Measurements from ENCODE around the gene TFAP2A. TPM values are rescaled to one million over a fixed set of nuclear protein-coding genes. Genes with fewer than 3 reads are reported as not detected.
A peak's percentile ranks its signal among the peaks of the same experiment; 100 is the strongest.

Gene TFAP2A
- total RNA-seq, 1 donor from 2014 or later = 0.21 TPM

- TF ChIP-seq CTCF (IDR thresholded peaks at IDR 0.05) = no peak
- Histone ChIP-seq H3K36me3 (no peaks in the 10 kb centered on the region), H3K4me1 (no peaks in the 10 kb centered on the region), H3K27ac (no peak overlapping the region), H3K9me3 (no peaks in the 10 kb centered on the region), H3K4me3 (no peak overlapping the region), H3K27me3 (no peaks in the 10 kb centered on the region)
- DNase-seq (ENCODE audit: low spot score in 2 of 2) = no peak
- intact Hi-C loops (cut with DNase I) = no loop called here
Observed at GRCh38 chr6:10458287-10458686, 43.4 kb upstream of the TFAP2A start.

GRCh38 chr6:10453596-10453995 is 38.7 kb upstream of the TFAP2A start:
- H3K9me3 ChIP-seq = no peaks in the 10 kb centered on the region
- intact Hi-C loops (cut with DNase I) = no loop called here
- H3K27me3 ChIP-seq = no peaks in the 10 kb centered on the region
- DNase-seq (ENCODE audit: low spot score in 2 of 2) = no peak
- H3K4me3 ChIP-seq = no peak overlapping the region
- H3K4me1 ChIP-seq = no peaks in the 10 kb centered on the region
- no peaks in the 10 kb centered on the region for H3K36me3 ChIP-seq
- no peak for TF ChIP-seq CTCF (IDR thresholded peaks at IDR 0.05)
- no peak overlapping the region for H3K27ac ChIP-seq

- Histone ChIP-seq H3K27me3 (no peaks in the 10 kb centered on the region), H3K4me1 (no peaks in the 10 kb centered on the region), H3K9me3 (no peaks in the 10 kb centered on the region), H3K4me3 (no peak overlapping the region), H3K36me3 (no peaks in the 10 kb centered on the region), H3K27ac (no peak overlapping the region)
- intact Hi-C loops (cut with DNase I) = no loop called here
- peak in 1 of 2 donors; percentile 75 for DNase-seq (ENCODE audit: low spot score in 2 of 2)
- no peak for TF ChIP-seq CTCF (IDR thresholded peaks at IDR 0.05)
Observed at GRCh38 chr6:10451828-10452509, 37.1 kb upstream of the TFAP2A start.

- no peaks in the 10 kb centered on the region for H3K36me3 ChIP-seq
- H3K4me3 ChIP-seq = no peak overlapping the region
- H3K4me1 ChIP-seq = no peaks in the 10 kb centered on the region
- H3K27ac ChIP-seq = no peak overlapping the region
- no peak for DNase-seq (ENCODE audit: low spot score in 2 of 2)
- no peak for TF ChIP-seq CTCF (IDR thresholded peaks at IDR 0.05)
- H3K9me3 ChIP-seq = no peaks in the 10 kb centered on the region
- H3K27me3 ChIP-seq = no peaks in the 10 kb centered on the region
- intact Hi-C loops (cut with DNase I) = no loop called here
Observed at GRCh38 chr6:10451394-10451793, 36.5 kb upstream of the TFAP2A start.

- Histone ChIP-seq H3K4me1 (no peaks in the 10 kb centered on the region), H3K4me3 (no peak overlapping the region), H3K27me3 (no peaks in the 10 kb centered on the region), H3K27ac (no peak overlapping the region), H3K9me3 (no peaks in the 10 kb centered on the region), H3K36me3 (no peaks in the 10 kb centered on the region)
- intact Hi-C loops (cut with DNase I) = no loop called here
- DNase-seq (ENCODE audit: low spot score in 2 of 2) = no peak
- TF ChIP-seq CTCF (IDR thresholded peaks at IDR 0.05) = no peak
Observed at GRCh38 chr6:10449751-10450150, 34.9 kb upstream of the TFAP2A start.

GRCh38 chr6:10448096-10448495 is 33.2 kb upstream of the TFAP2A start:
- Histone ChIP-seq H3K9me3 (no peaks in the 10 kb centered on the region), H3K4me3 (no peak overlapping the region)
- no peak for TF ChIP-seq CTCF (IDR thresholded peaks at IDR 0.05)

More at GRCh38 chr6:10448096-10448495, 33.2 kb upstream of the TFAP2A start:
- Histone ChIP-seq H3K27ac (no peak overlapping the region), H3K36me3 (no peaks in the 10 kb centered on the region), H3K4me1 (no peaks in the 10 kb centered on the region), H3K27me3 (no peaks in the 10 kb centered on the region)
- no peak for DNase-seq (ENCODE audit: low spot score in 2 of 2)
- intact Hi-C loops (cut with DNase I) = no loop called here
